Neural crest cell (in vitro differentiated cells): ENCODE results near the gene MICAL2. TPM values are rescaled to one million over a fixed set of nuclear protein-coding genes. Genes with fewer than 3 reads are reported as not detected.

Source experiments
- DNase-seq: peaks from one replicate; pipeline ENCODE4 v3.0.0; 2021; ENCODE audit warnings: low read depth, mixed read lengths, low spot score
- H3K27ac Mint-ChIP-seq: one replicate; pipeline ENCODE4 v1.8.0; 2021; ENCODE audit warnings: mild to moderate bottlenecking, mixed read lengths; ENCODE audit not compliant: unreplicated experiment
- H3K27me3 Mint-ChIP-seq: 2 replicates; pipeline ENCODE4 v1.8.0; 2021; ENCODE audit warnings: low read depth, mild to moderate bottlenecking, mixed read lengths
- H3K36me3 Mint-ChIP-seq: 2 replicates; pipeline ENCODE4 v1.8.0; 2021; ENCODE audit warnings: low read depth, mild to moderate bottlenecking, mixed read lengths
- H3K4me1 Mint-ChIP-seq: 2 replicates; pipeline ENCODE4 v1.8.0; 2021; ENCODE audit warnings: mixed read lengths
- H3K4me3 Mint-ChIP-seq: one replicate; pipeline ENCODE4 v1.8.0; 2021; ENCODE audit warnings: mild to moderate bottlenecking, mixed read lengths
- H3K9me3 Mint-ChIP-seq: 2 replicates; pipeline ENCODE4 v1.8.0; 2021; ENCODE audit warnings: mixed read lengths
- total RNA-seq: library from RNA; stranded (reverse); gene quantifications from 2 replicates; pipeline ENCODE4 v1.2.1, GENCODE V29; 2021
- TF ChIP-seq, protein P1 (sequence below): fragments of 200-600 bp; sonication (generic); conservative IDR thresholded peaks from 2 replicates; pipeline ENCODE4 v1.5.0; 2021; ENCODE audit warnings: antibody characterized with exemption, mild to moderate bottlenecking

MICAL2 gene
- total RNA-seq, 1 donor from 2014 or later = 1.1 TPM

DNA sequence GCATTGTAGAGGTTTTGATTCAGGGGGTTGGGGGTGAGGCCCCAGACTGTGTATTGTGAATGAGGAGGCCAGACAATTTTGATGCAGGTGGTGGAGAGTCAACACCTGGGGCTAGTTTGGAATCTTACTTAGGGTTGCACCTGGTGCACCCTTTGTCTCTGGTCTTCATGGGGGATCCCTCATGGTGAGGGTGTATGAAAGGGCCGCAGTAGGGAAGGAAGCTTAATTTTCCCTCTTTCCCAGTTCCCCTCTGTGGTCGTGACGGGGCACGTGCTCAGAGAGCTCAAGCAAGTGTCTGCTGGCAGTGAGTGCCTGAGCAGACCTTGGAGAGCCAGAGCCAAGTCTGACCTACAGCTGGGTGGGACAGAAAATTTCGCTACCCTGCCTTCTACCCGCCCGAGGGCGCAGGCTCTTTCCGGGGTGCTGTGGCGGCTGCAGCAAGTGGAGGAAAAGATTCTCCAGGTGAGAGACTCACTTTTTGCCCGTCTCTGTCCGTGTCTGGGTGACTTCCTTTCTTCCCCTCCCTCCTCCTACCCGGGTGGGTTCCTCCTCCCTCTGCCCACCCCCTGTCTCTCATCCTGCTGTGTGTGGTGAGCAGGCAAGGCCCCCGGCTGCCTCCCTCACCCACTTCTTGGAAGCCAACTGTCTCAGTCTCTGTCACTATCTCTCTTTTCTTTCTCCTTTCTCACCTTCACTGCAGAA lies 131.7 kb downstream of the MICAL2 start:
- no peak overlapping the region for H3K4me3 Mint-ChIP-seq
- peak overlapping the region; percentile 68 for H3K27ac Mint-ChIP-seq
- H3K36me3 Mint-ChIP-seq = no peaks in the 10 kb centered on the region
- H3K9me3 Mint-ChIP-seq = no peaks in the 10 kb centered on the region
- H3K27me3 Mint-ChIP-seq = no peaks in the 10 kb centered on the region
- H3K4me1 Mint-ChIP-seq = no peaks in the 10 kb centered on the region
- TF ChIP-seq, protein P1, sequence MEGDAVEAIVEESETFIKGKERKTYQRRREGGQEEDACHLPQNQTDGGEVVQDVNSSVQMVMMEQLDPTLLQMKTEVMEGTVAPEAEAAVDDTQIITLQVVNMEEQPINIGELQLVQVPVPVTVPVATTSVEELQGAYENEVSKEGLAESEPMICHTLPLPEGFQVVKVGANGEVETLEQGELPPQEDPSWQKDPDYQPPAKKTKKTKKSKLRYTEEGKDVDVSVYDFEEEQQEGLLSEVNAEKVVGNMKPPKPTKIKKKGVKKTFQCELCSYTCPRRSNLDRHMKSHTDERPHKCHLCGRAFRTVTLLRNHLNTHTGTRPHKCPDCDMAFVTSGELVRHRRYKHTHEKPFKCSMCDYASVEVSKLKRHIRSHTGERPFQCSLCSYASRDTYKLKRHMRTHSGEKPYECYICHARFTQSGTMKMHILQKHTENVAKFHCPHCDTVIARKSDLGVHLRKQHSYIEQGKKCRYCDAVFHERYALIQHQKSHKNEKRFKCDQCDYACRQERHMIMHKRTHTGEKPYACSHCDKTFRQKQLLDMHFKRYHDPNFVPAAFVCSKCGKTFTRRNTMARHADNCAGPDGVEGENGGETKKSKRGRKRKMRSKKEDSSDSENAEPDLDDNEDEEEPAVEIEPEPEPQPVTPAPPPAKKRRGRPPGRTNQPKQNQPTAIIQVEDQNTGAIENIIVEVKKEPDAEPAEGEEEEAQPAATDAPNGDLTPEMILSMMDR = no peak
- DNase-seq = no peak

DNA sequence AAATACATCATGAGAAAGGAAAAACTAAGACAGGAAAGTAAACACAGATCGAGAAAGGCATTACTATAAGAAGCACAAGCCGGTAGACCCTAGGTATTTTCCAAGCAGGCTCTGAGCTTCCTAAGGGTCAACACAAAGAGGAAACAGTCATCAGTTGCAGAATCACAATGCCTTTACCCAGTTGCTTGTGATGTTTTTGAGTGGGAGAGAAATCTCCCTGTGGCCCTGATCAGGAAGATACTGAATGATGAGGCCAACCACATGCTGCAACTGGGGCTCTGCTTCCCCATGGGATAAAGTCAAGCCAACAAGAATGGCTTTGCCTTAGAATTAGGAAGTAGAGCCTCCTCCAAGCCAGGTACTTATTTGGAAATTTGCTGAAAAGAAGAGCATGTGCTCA lies 132.6 kb downstream of the MICAL2 start:
- DNase-seq = no peak
- TF ChIP-seq, protein P1 = no peak
- H3K9me3 Mint-ChIP-seq = no peaks in the 10 kb centered on the region
- no peaks in the 10 kb centered on the region for H3K36me3 Mint-ChIP-seq
- H3K4me1 Mint-ChIP-seq = peaks cover 4% of the 10 kb centered on the region
- H3K27me3 Mint-ChIP-seq = no peaks in the 10 kb centered on the region
- no peak overlapping the region for H3K27ac Mint-ChIP-seq
- H3K4me3 Mint-ChIP-seq = no peak overlapping the region

DNA sequence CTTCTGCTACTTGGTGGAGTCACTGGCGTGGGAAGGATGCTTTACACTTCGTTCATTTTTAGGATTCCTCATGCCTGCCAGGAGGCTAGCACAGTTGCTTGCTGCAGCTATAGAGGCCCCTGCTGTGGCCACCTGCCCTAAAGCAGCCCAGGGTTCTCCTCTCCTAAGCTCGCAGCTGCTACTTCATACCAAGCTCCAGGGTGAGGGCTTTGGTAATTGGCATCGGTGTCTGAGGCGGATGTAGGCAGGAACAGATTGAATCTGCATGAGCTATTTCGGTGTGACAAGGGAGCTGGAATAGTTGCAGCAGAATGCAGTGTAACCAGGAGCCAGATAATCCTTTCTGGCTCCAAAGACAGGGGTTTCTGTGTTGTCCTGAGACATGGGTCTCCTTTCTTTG lies 133.1 kb downstream of the MICAL2 start:
- Mint-ChIP-seq H3K9me3 (no peaks in the 10 kb centered on the region), H3K4me3 (no peak overlapping the region), H3K36me3 (no peaks in the 10 kb centered on the region), H3K27me3 (no peaks in the 10 kb centered on the region), H3K4me1 (peaks cover 9% of the 10 kb centered on the region), H3K27ac (no peak overlapping the region)
- TF ChIP-seq, protein P1 = no peak
- DNase-seq = no peak

GRCh38 chr11:12243911-12244550 lies 133.6 kb downstream of the MICAL2 start:
- peak overlapping the region; percentile 24 for H3K27ac Mint-ChIP-seq
- H3K36me3 Mint-ChIP-seq = no peaks in the 10 kb centered on the region
- H3K4me3 Mint-ChIP-seq = no peak overlapping the region
- TF ChIP-seq, protein P1 = no peak
- no peak for DNase-seq
- H3K9me3 Mint-ChIP-seq = no peaks in the 10 kb centered on the region
- H3K27me3 Mint-ChIP-seq = no peaks in the 10 kb centered on the region
- H3K4me1 Mint-ChIP-seq = peaks cover 12% of the 10 kb centered on the region

DNA sequence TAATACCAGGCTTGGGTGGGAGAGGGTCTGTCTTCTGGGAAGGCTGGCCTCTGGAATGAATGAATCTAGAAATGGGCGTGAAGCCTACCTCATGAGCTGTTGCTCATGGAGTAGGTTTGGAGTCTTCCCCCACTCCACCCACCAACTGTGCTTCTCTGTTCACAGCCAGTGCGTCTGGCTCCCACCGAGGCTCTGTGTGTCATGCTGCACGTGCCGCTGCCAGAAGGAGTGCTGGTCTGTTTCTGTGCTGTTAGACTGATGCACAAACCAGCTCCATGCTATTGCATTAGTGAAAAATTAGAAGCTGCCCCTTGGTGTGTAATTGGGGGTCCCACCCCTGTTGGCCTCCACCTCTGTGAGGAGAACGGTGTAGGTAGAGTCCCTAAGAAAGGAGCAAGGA lies 134.7 kb downstream of the MICAL2 start:
- Mint-ChIP-seq H3K4me1 (peaks cover 16% of the 10 kb centered on the region), H3K27me3 (no peaks in the 10 kb centered on the region), H3K4me3 (no peak overlapping the region), H3K27ac (no peak overlapping the region), H3K9me3 (no peaks in the 10 kb centered on the region), H3K36me3 (no peaks in the 10 kb centered on the region)
- TF ChIP-seq, protein P1 = no peak
- DNase-seq = no peak
